ENCODE measurements around the gene KEL.

KEL gene

GRCh38 chr7:142894985-142895593, 67.1 kb downstream of the KEL start:
- H3K4me3 ChIP-seq (ENCODE audit: low read length), result no peak overlapping the region
- no peak for DNase-seq (ENCODE audit: low read depth)
- TF ChIP-seq, protein P1, sequence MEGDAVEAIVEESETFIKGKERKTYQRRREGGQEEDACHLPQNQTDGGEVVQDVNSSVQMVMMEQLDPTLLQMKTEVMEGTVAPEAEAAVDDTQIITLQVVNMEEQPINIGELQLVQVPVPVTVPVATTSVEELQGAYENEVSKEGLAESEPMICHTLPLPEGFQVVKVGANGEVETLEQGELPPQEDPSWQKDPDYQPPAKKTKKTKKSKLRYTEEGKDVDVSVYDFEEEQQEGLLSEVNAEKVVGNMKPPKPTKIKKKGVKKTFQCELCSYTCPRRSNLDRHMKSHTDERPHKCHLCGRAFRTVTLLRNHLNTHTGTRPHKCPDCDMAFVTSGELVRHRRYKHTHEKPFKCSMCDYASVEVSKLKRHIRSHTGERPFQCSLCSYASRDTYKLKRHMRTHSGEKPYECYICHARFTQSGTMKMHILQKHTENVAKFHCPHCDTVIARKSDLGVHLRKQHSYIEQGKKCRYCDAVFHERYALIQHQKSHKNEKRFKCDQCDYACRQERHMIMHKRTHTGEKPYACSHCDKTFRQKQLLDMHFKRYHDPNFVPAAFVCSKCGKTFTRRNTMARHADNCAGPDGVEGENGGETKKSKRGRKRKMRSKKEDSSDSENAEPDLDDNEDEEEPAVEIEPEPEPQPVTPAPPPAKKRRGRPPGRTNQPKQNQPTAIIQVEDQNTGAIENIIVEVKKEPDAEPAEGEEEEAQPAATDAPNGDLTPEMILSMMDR (conservative IDR thresholded peaks at IDR 0.05; ENCODE audit: low read length), result no peak

DNA sequence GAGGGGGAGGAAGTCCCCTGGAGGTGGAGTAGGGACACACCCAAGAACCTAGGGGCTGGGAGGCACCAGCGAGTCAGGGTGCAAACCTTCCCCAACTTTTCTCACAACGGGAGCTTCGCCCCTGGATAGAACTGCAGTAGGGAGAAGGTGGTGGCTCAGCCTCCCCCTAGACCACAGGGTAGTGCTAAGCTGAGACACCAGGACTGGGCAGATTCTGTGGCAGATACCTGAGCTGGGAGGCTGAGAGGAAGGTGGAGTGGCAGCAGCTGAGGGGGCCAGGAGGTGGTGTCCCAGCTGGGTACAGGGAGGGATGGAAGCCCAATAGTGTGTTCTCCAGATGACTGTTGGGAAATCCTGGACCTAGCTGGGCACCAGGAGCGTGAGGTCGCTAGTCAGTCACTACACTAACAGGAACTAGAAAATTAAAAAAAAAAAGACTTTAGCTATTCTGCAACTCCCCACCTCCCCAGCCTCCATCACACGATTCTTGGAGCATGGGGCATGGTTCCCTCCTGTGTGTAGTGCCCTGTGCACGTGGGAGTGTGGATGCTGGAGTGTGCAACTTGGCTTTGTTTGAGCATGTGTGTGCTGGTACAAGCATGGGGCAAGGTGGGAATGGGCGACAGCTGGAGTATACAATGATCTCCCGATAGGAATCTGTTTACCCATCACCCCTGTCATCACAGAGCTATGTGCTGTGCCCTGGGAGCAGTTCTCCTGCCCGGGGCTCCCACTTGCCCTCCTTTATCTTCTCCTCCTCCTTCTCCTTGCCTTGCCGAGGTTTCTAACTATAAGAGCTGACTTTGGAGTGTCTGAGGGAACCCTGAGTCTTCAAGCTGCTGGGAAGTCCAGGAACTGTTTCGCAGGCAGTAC, 67.8 kb downstream of the KEL start:
- DNase-seq (ENCODE audit: low read depth), result no peak

DNA sequence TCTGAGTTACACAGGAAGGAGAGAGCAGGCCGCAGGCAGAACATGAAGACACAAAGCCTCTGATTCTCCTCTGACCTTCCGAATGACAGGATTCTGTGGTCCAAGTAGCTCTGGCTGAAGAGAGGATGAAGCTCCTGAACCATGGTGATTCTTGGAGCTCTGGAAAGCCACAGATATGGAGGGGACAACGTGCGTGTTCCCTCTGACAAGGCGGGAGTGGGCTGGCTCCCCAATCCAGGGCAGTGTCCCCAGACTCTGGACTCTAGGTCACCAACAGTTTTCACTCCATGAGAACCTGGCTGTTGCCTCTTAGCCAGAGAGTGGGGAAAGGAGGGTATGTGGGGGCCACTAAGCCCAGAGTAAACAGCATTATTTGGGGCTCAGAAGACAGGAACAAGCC, 69.2 kb downstream of the KEL start:
- TF ChIP-seq, protein P1 (conservative IDR thresholded peaks at IDR 0.05; ENCODE audit: low read length), result no peak
- H3K4me3 ChIP-seq (ENCODE audit: low read length), result no peak overlapping the region
- DNase-seq (ENCODE audit: low read depth), result no peak

More for the DNA sequence above, 67.8 kb downstream of the KEL start:
- no peak overlapping the region for H3K4me3 ChIP-seq (ENCODE audit: low read length)
- TF ChIP-seq, protein P1 (conservative IDR thresholded peaks at IDR 0.05; ENCODE audit: low read length), result no peak

GRCh38 chr7:142891490-142892082, 70.6 kb downstream of the KEL start:
- no peak for DNase-seq (ENCODE audit: low read depth)
- TF ChIP-seq, protein P1 (conservative IDR thresholded peaks at IDR 0.05; ENCODE audit: low read length), result no peak
- H3K4me3 ChIP-seq (ENCODE audit: low read length), result no peak overlapping the region
